Right lobe of liver (tissue), 6 donors: ENCODE measurements around the gene CLCN7. TPM values are rescaled to one million over a fixed set of nuclear protein-coding genes. Genes with fewer than 3 reads are reported as not detected.

Source experiments
- ATAC-seq, 4 donors: fragments of 200-7000 bp; cut with Tn5 transposase; one replicate each; pipeline ENCODE4 v1.9.1; 2020; ENCODE audit warnings: mild to moderate bottlenecking in 4 of 4, moderate library complexity in 4 of 4
- DNase-seq, 3 donors: peaks; one replicate each; pipeline ENCODE4 v3.0.0-alpha.2; 2020
- H3K27ac ChIP-seq, 3 donors: fragments of 200-600 bp; one replicate each; pipeline ENCODE4 v1.8.0; 2022
- H3K27me3 ChIP-seq, 2 donors: fragments of 200-600 bp; one replicate each; pipeline ENCODE4 v1.8.0; 2022
- H3K36me3 ChIP-seq, 4 donors: fragments of 200-600 bp; sonication (generic) in 1 of 4; one replicate each; pipeline versions ENCODE4 v1.5.1 to v1.8.0; 2017 to 2022; ENCODE audit warnings: control low read depth in 1 of 4
- H3K4me1 ChIP-seq, 4 donors: fragments of 200-600 bp; sonication (generic) in 1 of 4; one replicate each; pipeline versions ENCODE4 v1.5.1 to v1.8.0; 2017 to 2022; ENCODE audit warnings: control low read depth in 1 of 4
- H3K4me3 ChIP-seq, 3 donors: fragments of 200-600 bp; one replicate each; pipeline ENCODE4 v1.8.0; 2022
- H3K9me3 ChIP-seq, 4 donors: fragments of 200-600 bp; sonication (generic) in 1 of 4; one replicate each; pipeline versions ENCODE4 v1.5.1 to v1.8.0; 2017 to 2022; ENCODE audit warnings: control low read depth in 1 of 4
- POLR2A ChIP-seq: fragments of 450-650 bp; IDR thresholded peaks from one replicate; pipeline ENCODE4 v1.6.1; 2017; ENCODE audit warnings: antibody characterized with exemption, mild to moderate bottlenecking
- WGBS: methylation state at CpG from one replicate; pipeline ENCODE4 v1.1.6; 2018; ENCODE audit warnings: low coverage, low lambda C conversion rate; ENCODE audit not compliant: insufficient coverage; ENCODE audit errors: missing lambda C conversion rate; 5-methylcytosine and 5-hydroxymethylcytosine counted together
- intact Hi-C, 2 donors: fragments of 100-400 bp; cut with DNase I; formaldehyde crosslinking; loops; one replicate each; pipeline versions ENCODE4 v1.11.2 to v1.14.1; 2022
- total RNA-seq, 6 experiments: library from RNA; depleted of rRNA in 2 of 6; stranded (reverse); fragments of >200 nt in 2 of 6; fragmentation: NEBNext Ultra II Directional in 3 of 6; extraction: Animal tissue kit (Norgen Biotek cat#: 25700) in 3 of 6; gene quantifications; one replicate each; pipeline versions ENCODE4 v1.1.0 to v1.2.4, GENCODE V29; 2016 to 2023
- TF ChIP-seq, protein P1 (sequence below), 4 donors: fragments of 200-600 bp in 3 of 4; fragments of 450-650 bp in 1 of 4; IDR thresholded peaks; one replicate each; pipeline versions ENCODE4 v1.5.1 to v1.8.0; 2016 to 2022; ENCODE audit warnings: antibody characterized with exemption in 4 of 4, mild to moderate bottlenecking in 2 of 4
- donor health status: DM: no; HTN: yes; CAD: no.
- donor health status: DM: no; HTN: no; CAD: no.
- donor health status: DM: no; HTN: no; CAD: no.
- donor health status: DM: no; HTN: yes; CAD: no.
- donor health status: DM: no; HTN: yes; CAD: no.

The CLCN7 gene
- total RNA-seq, 6 experiments from 2014 or later = 36.0 to 50.8 (median 40.8) TPM

DNA sequence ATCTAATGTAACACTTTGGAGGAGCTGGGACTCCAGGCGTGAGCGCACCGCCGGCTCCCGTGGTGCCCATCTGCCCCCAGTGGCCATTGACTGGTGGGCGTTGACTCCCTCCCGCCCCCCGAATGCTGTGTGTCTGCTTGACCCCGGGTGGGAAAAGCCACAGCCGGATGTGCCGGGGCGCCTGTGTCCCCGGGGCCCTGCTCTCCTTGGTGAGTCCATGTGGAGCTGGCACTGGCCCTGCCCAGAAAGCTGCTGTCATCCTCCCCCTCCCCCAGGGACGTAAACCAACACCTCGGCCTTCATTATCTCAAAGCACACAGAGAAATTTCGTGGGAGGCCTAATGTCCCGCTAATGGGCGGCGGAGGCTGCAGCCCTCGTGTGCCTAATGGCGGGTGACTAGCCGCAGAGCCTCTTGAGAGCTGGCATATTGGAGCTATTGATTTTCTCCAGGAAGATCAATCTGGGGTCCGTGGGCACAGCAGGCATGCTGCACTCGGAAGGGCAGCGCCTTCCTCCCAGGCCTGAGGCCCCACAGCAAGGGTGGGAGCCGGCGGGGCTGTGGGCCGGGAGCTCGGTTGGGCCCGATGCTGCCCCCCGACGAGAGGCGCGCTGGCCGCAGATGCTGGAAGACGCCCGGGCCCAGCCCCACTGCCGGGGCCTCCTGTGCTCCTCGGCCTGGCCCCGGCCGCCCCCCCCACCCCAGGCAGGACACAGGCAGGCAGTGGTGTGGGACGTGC is 47.9 kb downstream of the CLCN7 start:
- TF ChIP-seq, protein P1, sequence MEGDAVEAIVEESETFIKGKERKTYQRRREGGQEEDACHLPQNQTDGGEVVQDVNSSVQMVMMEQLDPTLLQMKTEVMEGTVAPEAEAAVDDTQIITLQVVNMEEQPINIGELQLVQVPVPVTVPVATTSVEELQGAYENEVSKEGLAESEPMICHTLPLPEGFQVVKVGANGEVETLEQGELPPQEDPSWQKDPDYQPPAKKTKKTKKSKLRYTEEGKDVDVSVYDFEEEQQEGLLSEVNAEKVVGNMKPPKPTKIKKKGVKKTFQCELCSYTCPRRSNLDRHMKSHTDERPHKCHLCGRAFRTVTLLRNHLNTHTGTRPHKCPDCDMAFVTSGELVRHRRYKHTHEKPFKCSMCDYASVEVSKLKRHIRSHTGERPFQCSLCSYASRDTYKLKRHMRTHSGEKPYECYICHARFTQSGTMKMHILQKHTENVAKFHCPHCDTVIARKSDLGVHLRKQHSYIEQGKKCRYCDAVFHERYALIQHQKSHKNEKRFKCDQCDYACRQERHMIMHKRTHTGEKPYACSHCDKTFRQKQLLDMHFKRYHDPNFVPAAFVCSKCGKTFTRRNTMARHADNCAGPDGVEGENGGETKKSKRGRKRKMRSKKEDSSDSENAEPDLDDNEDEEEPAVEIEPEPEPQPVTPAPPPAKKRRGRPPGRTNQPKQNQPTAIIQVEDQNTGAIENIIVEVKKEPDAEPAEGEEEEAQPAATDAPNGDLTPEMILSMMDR (IDR thresholded peaks at IDR 0.05) = no peak
- TF ChIP-seq POLR2A = no peak
- ATAC-seq = no peak
- H3K4me3 ChIP-seq = no peak overlapping the region
- 100% methylated on average over 1 of the region's 42 CpGs for WGBS
- intact Hi-C loops = no loop called here
- H3K4me1 ChIP-seq = peaks cover 0 to 11% (median 5%) of the 10 kb centered on the region in 4 donors
- H3K27ac ChIP-seq = no peak overlapping the region
- H3K9me3 ChIP-seq = no peaks in the 10 kb centered on the region
- DNase-seq = no peak
- H3K36me3 ChIP-seq = no peaks in the 10 kb centered on the region
- H3K27me3 ChIP-seq = no peaks in the 10 kb centered on the region

DNA sequence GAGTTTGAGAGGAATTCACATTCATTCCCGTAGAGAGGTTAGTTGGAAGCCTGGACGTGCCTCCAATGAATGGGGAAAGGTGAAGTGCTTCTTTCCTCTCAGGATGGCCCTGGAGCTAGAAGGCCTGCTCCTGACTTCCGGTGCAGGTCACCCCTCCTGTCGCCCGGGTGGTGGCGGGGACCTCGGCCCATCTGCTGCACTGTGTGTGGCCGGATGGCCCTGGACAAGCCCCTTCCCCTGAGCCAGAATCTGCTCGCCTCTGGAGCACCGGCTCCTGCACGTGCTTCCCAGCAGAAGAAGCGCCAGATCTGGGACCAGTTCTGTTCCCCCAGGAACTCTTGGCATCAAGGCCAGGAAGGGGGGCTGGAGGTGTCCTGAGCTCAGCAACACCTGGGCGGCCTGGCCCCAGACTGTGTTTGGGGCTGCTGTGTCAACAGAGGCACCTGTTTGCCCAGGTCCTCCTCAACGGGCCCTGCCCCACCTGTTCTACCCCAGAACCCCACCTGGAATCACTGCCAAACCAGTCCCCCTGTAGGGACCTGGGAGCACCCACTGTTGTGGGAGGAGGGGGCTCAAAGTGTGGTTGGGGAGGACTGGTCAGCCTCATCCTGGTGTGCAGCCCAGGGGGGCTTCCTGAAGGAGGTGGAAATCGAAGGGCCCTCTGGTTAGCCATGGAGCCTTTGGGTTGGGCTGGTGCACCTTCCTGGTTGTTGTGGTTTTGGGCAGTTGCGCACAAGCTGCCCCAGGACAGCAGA is 49.0 kb downstream of the CLCN7 start:
- Histone ChIP-seq H3K4me3 (no peak overlapping the region), H3K36me3 (no peaks in the 10 kb centered on the region), H3K27me3 (no peaks in the 10 kb centered on the region), H3K27ac (no peak overlapping the region), H3K9me3 (no peaks in the 10 kb centered on the region), H3K4me1 (peaks cover 0 to 7% (median 3%) of the 10 kb centered on the region in 4 donors)
- intact Hi-C loops = no loop called here
- WGBS = 83% methylated on average over 2 of the region's 16 CpGs
- TF ChIP-seq, protein P1 (IDR thresholded peaks at IDR 0.05) = no peak
- no peak for TF ChIP-seq POLR2A
- DNase-seq = no peak
- no peak for ATAC-seq

DNA sequence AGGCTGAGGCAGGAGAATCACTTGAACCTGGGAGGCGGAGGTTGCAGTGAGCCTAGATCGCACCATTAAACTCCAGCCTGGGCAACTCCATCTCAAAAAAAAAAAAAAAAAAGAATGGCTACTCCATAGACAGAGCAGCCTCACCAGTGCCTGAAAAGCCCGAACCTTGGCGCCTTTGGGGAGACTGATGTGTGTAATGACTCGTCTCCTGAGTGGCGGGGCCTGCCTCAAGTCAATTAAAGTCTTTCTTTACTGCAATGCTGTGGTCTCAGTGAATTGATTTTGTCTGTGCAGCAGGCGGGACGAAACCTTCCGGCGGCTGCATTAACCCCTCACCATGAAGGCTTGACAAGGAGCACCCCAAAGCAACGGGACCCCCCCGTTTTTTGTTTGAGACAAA is 50.8 kb downstream of the CLCN7 start:
- H3K4me3 ChIP-seq = no peak overlapping the region
- DNase-seq = no peak
- WGBS = 87% methylated on average over 3 of the region's 12 CpGs

DNA sequence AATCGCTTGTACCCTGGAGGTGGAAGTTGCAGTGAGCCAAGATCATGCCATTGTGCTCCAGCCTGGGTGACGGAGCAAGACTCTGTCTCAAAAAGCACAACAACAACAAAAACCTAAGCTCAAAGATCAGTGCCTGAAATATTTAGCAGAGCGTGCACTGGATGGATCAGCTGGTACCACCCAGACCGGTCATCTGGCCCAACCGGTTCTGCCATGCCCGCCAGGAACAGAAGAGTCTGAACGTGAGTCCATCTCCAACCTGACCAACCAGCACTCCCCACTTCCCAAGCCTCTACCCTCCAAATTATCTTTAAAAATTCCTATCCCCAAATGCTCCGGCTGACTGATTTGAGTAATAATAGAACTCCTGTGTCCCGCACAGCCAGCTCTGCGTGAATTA is 52.8 kb downstream of the CLCN7 start:
- Histone ChIP-seq H3K9me3 (no peaks in the 10 kb centered on the region), H3K36me3 (no peaks in the 10 kb centered on the region), H3K27me3 (no peaks in the 10 kb centered on the region), H3K4me3 (no peak overlapping the region), H3K27ac (no peak overlapping the region), H3K4me1 (peaks cover 0 to 11% (median 6%) of the 10 kb centered on the region in 4 donors)
- intact Hi-C loops = no loop called here
- DNase-seq (no peak), ATAC-seq (no peak)
- WGBS = 89% methylated on average over 4 of the region's 10 CpGs
- TF ChIP-seq, protein P1 (IDR thresholded peaks at IDR 0.05) = no peak
- no peak for TF ChIP-seq POLR2A

More for the DNA sequence above, 50.8 kb downstream of the CLCN7 start:
- Histone ChIP-seq H3K9me3 (no peaks in the 10 kb centered on the region), H3K27ac (no peak overlapping the region), H3K36me3 (no peaks in the 10 kb centered on the region), H3K4me1 (peaks cover 0 to 11% (median 6%) of the 10 kb centered on the region in 4 donors), H3K27me3 (no peaks in the 10 kb centered on the region)
- intact Hi-C loops = no loop called here
- ATAC-seq = no peak
- no peak for TF ChIP-seq POLR2A
- TF ChIP-seq, protein P1 (IDR thresholded peaks at IDR 0.05) = no peak
